A673 (cell line): ENCODE results near the gene GOLGA6L6.
"Not testable (repeated sequence)": the region's sequence is repeated elsewhere in the genome, so short reads cannot be mapped to it uniquely, and the experiment has no call there.

ENCODE experiments used
- CTCF ChIP-seq: fragments of 300-800, 200-600 bp; sonication (generic); conservative IDR thresholded peaks from 2 replicates; pipeline ENCODE4 v1.5.1; 2017; ENCODE audit warnings: low read depth, mild to moderate bottlenecking, antibody characterized with exemption, low read length, moderate library complexity, mixed read lengths
- EZH2 ChIP-seq: fragments of 200-600 bp; sonication (generic); IDR thresholded peaks from 2 replicates; pipeline ENCODE4 v1.6.1; 2017; ENCODE audit warnings: borderline replicate concordance, low read depth, mild to moderate bottlenecking, mixed read lengths, antibody characterized with exemption, low read length; ENCODE audit not compliant: poor library complexity, severe bottlenecking

GRCh38 chr15:20497781-20498180 is 43.8 kb downstream of the GOLGA6L6 start:
- TF ChIP-seq CTCF, EZH2: not testable (repeated sequence)
